Measurements from ENCODE around the gene SST. TPM values are rescaled to one million over a fixed set of nuclear protein-coding genes. Genes with fewer than 3 reads are reported as not detected.

Gene SST
- total and polyA plus RNA-seq, 12 donors, result 0.23 TPM; not detected in 11

GRCh38 chr3:187678726-187679268 is 8.6 kb upstream of the SST start:
- 11 to 16% methylated on average over 5 of the region's 5 CpGs for WGBS, 2 donors
- ATAC-seq (peak in 7 of 8 donors; percentile 61 to 91 (median 80)), DNase-seq (peak in 1 of 2 donors; percentile 49)
- H3K4me3 ChIP-seq, result no peak overlapping the region
- peaks cover 0 to 30% (median 13%) of the 10 kb centered on the region in 7 donors for H3K27me3 ChIP-seq
- no peak overlapping the region for H3K27ac ChIP-seq
- H3K36me3 ChIP-seq, result no peaks in the 10 kb centered on the region
- intact Hi-C loops (cut with DNase I), result loop anchor here (1.0 to 5.0 kb wide), 8 partner anchors 36 to 462 kb away; no protein-coding TSS in a partner anchor
- peak; percentile 32 to 76 (median 65) for TF ChIP-seq CTCF (IDR thresholded peaks at IDR 0.05)
- no peaks in the 10 kb centered on the region for H3K9me3 ChIP-seq
- H3K4me1 ChIP-seq, result peaks cover 0 to 12% (median 6%) of the 10 kb centered on the region in 9 donors

- 40 to 42% methylated on average over 1 of the region's 1 CpG for WGBS, 2 donors
- H3K4me3 ChIP-seq, result no peak overlapping the region
- intact Hi-C loops (cut with DNase I), result loop anchor here in 9 of 10 donors (2.0 to 5.0 kb wide), 7 partner anchors 37 to 461 kb away; no protein-coding TSS in a partner anchor
- peaks cover 0 to 12% (median 6%) of the 10 kb centered on the region in 9 donors for H3K4me1 ChIP-seq
- no peaks in the 10 kb centered on the region for H3K9me3 ChIP-seq
- ATAC-seq (no peak), DNase-seq (no peak)
- no peak for TF ChIP-seq CTCF (IDR thresholded peaks at IDR 0.05)
- no peak overlapping the region for H3K27ac ChIP-seq
- no peaks in the 10 kb centered on the region for H3K36me3 ChIP-seq
- H3K27me3 ChIP-seq, result peaks cover 0 to 41% (median 25%) of the 10 kb centered on the region in 7 donors
Observed at GRCh38 chr3:187677604-187678003, 7.4 kb upstream of the SST start.

- Histone ChIP-seq H3K36me3 (no peaks in the 10 kb centered on the region), H3K9me3 (no peaks in the 10 kb centered on the region), H3K27ac (no peak overlapping the region), H3K4me3 (no peak overlapping the region), H3K4me1 (peaks cover 0 to 7% (median 0%) of the 10 kb centered on the region in 9 donors), H3K27me3 (peaks cover 0 to 82% (median 57%) of the 10 kb centered on the region in 7 donors)
- intact Hi-C loops (cut with DNase I), result no loop called here
- ATAC-seq, result no peak
- WGBS, 2 donors, result 31 to 42% methylated on average over 3 of the region's 3 CpGs
- no peak for TF ChIP-seq CTCF (IDR thresholded peaks at IDR 0.05)
- DNase-seq, result no peak
Observed at GRCh38 chr3:187673012-187673411, 2.8 kb upstream of the SST start.

DNA sequence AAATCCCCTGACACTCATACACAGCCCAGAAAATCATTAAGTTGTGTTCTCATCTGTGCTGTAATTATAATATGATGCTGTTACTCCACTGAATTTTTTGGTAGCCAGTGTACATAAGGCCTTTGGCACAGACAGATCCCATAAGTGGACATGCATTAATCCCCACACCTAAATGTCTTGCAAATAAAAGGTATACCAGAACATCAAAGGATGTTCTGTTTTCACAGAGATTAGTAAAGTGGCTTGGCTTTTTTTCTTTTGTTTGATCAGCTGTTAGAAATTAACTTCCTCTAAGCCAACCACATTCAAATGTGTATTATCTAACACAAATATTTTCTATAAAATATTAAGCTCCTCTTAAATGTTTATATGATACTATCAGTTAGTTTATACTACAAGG is 2.7 kb downstream of the SST start:
- Histone ChIP-seq H3K27ac (no peak overlapping the region), H3K36me3 (no peaks in the 10 kb centered on the region), H3K4me3 (no peak overlapping the region), H3K9me3 (no peaks in the 10 kb centered on the region), H3K4me1 (peaks cover 0 to 7% (median 0%) of the 10 kb centered on the region in 9 donors), H3K27me3 (peaks cover 0 to 65% (median 37%) of the 10 kb centered on the region in 7 donors)
- ATAC-seq (no peak), DNase-seq (no peak)
- intact Hi-C loops (cut with DNase I), result no loop called here
- TF ChIP-seq CTCF (IDR thresholded peaks at IDR 0.05), result no peak

Data from heart right ventricle (tissue), 16 donors.